ENCODE measurements around the gene CD300LG.

Gene CD300LG

GRCh38 chr17:43907998-43908721 is 61.2 kb downstream of the CD300LG start:
- peak; percentile 67 for ATAC-seq
- peak; percentile 63; the same call in 1 of the 2 replicates for TF ChIP-seq ZNF70 (CRISPR knock-in tag; IDR thresholded peaks at IDR 0.05)
- TF ChIP-seq CSDC2 (CRISPR knock-in tag; IDR thresholded peaks at IDR 0.05) = no peak
- peak; percentile 16; the same call in 1 of the 2 replicates for TF ChIP-seq TCF4 (CRISPR knock-in tag; IDR thresholded peaks at IDR 0.05; ENCODE audit: borderline replicate concordance)
- no peak for TF ChIP-seq ZNF8 (CRISPR knock-in tag; IDR thresholded peaks at IDR 0.05)

GRCh38 chr17:43909537-43910231 is 62.7 kb downstream of the CD300LG start:
- no peak for ATAC-seq
- TF ChIP-seq ZNF8 (CRISPR knock-in tag; IDR thresholded peaks at IDR 0.05) (no peak), ZNF70 (CRISPR knock-in tag; IDR thresholded peaks at IDR 0.05) (no peak), GLIS3 (CRISPR knock-in tag; IDR thresholded peaks at IDR 0.05) (no peak), CSRNP3 (CRISPR knock-in tag; IDR thresholded peaks at IDR 0.05) (no peak), ARNTL (CRISPR knock-in tag; IDR thresholded peaks at IDR 0.05; ENCODE audit: borderline replicate concordance, low read depth) (no peak), CSDC2 (CRISPR knock-in tag; IDR thresholded peaks at IDR 0.05) (no peak), OSR1 (CRISPR knock-in tag; IDR thresholded peaks at IDR 0.05) (no peak), ZFP30 (CRISPR knock-in tag; IDR thresholded peaks at IDR 0.05) (no peak), ZFP3 (CRISPR knock-in tag; IDR thresholded peaks at IDR 0.05) (no peak), SNAI2 (CRISPR knock-in tag; IDR thresholded peaks at IDR 0.05) (no peak), BACH2 (CRISPR knock-in tag; IDR thresholded peaks at IDR 0.05; ENCODE audit: borderline replicate concordance) (no peak), ESRRG (CRISPR knock-in tag; IDR thresholded peaks at IDR 0.05) (no peak), PATZ1 (CRISPR knock-in tag; IDR thresholded peaks at IDR 0.05; ENCODE audit: borderline replicate concordance) (no peak), CREB5 (CRISPR knock-in tag; IDR thresholded peaks at IDR 0.05; ENCODE audit: low read depth) (no peak), TSHZ2 (CRISPR knock-in tag; IDR thresholded peaks at IDR 0.05) (no peak), ZC3H10 (CRISPR knock-in tag; IDR thresholded peaks at IDR 0.05) (no peak)

- no peak for ATAC-seq
- TF ChIP-seq PPARA (CRISPR knock-in tag; IDR thresholded peaks at IDR 0.05; ENCODE audit: borderline replicate concordance) (no peak), ZNF8 (CRISPR knock-in tag; IDR thresholded peaks at IDR 0.05) (no peak), TCF4 (CRISPR knock-in tag; IDR thresholded peaks at IDR 0.05; ENCODE audit: borderline replicate concordance) (no peak), ISL1 (CRISPR knock-in tag; IDR thresholded peaks at IDR 0.05) (no peak), OSR1 (CRISPR knock-in tag; IDR thresholded peaks at IDR 0.05) (no peak), ZFP30 (CRISPR knock-in tag; IDR thresholded peaks at IDR 0.05) (no peak), BACH2 (CRISPR knock-in tag; IDR thresholded peaks at IDR 0.05; ENCODE audit: borderline replicate concordance) (no peak), CSRNP3 (CRISPR knock-in tag; IDR thresholded peaks at IDR 0.05) (no peak), TOX (CRISPR knock-in tag; IDR thresholded peaks at IDR 0.05; ENCODE audit: borderline replicate concordance) (no peak), ESRRG (CRISPR knock-in tag; IDR thresholded peaks at IDR 0.05) (no peak), ZNF565 (CRISPR knock-in tag; conservative IDR thresholded peaks at IDR 0.05; ENCODE audit: low read depth) (no peak), ZC3H10 (CRISPR knock-in tag; IDR thresholded peaks at IDR 0.05) (no peak), RARB (CRISPR knock-in tag; IDR thresholded peaks at IDR 0.05) (no peak), CREB5 (CRISPR knock-in tag; IDR thresholded peaks at IDR 0.05; ENCODE audit: low read depth) (no peak), PATZ1 (CRISPR knock-in tag; IDR thresholded peaks at IDR 0.05; ENCODE audit: borderline replicate concordance) (no peak), GLIS3 (CRISPR knock-in tag; IDR thresholded peaks at IDR 0.05) (no peak)
Measured at GRCh38 chr17:43911904-43912303, 64.9 kb downstream of the CD300LG start.

Measured in SK-N-SH treated with all-trans-retinoic acid at 6 μM for 48 hours (cell line).